Liver (tissue), 9 donors: Measurements from ENCODE around the gene CTDSP2. TPM values are rescaled to one million over a fixed set of nuclear protein-coding genes. Genes with fewer than 3 reads are reported as not detected.

ENCODE experiments used
- DNase-seq: peaks from one replicate; pipeline ENCODE4 v3.0.0-alpha.2; 2017; ENCODE audit warnings: low spot score
- H3K27ac ChIP-seq, 2 donors: one replicate each; pipeline ENCODE4 v1.7.0; 2013; ENCODE audit warnings: inconsistent platforms in 2 of 2, low read length in 2 of 2, control low read depth in 1 of 2, low read depth in 1 of 2, mild to moderate bottlenecking in 1 of 2
- H3K27me3 ChIP-seq, 4 donors: one replicate each; pipeline versions ENCODE4 v1.6.1 to v1.7.0; 2013; ENCODE audit warnings: low read length in 3 of 4, inconsistent platforms in 1 of 4, mild to moderate bottlenecking in 1 of 4, moderate library complexity in 1 of 4; ENCODE audit not compliant: control insufficient read depth in 4 of 4, insufficient read depth in 4 of 4
- H3K36me3 ChIP-seq, 4 donors: one replicate each; pipeline versions ENCODE4 v1.6.1 to v1.7.0; 2013; ENCODE audit warnings: low read length in 3 of 4, mild to moderate bottlenecking in 3 of 4, low read depth in 1 of 4, moderate library complexity in 1 of 4; ENCODE audit not compliant: control insufficient read depth in 4 of 4, insufficient read depth in 3 of 4
- H3K4me1 ChIP-seq, 4 donors: one replicate each; pipeline versions ENCODE4 v1.6.1 to v1.7.0; 2013; ENCODE audit warnings: low read length in 3 of 4, mild to moderate bottlenecking in 3 of 4, moderate library complexity in 1 of 4; ENCODE audit not compliant: control insufficient read depth in 4 of 4, insufficient read depth in 4 of 4
- H3K4me3 ChIP-seq, 3 donors: one replicate each; pipeline versions ENCODE4 v1.6.1 to v1.7.0; 2013; ENCODE audit warnings: low read length in 3 of 3, control low read depth in 1 of 3, low read depth in 1 of 3, mild to moderate bottlenecking in 1 of 3
- H3K9ac ChIP-seq, 2 donors: one replicate each; pipeline ENCODE4 v1.7.0; 2013; ENCODE audit warnings: low read length in 2 of 2, mild to moderate bottlenecking in 2 of 2, moderate library complexity in 2 of 2, control low read depth in 1 of 2, low read depth in 1 of 2
- H3K9me3 ChIP-seq, 4 donors: one replicate each; pipeline versions ENCODE4 v1.6.1 to v1.7.0; 2013; ENCODE audit warnings: low read length in 3 of 4; ENCODE audit not compliant: control insufficient read depth in 4 of 4
- ATF3 ChIP-seq: IDR thresholded peaks from 2 replicates; pipeline ENCODE4 v1.6.1; 2016; ENCODE audit warnings: antibody characterized with exemption
- CTCF ChIP-seq: fragments of 150-350 bp; IDR thresholded peaks from 2 replicates; pipeline ENCODE4 v1.5.1; 2017; ENCODE audit warnings: improper control_type of control experiment, low read depth, low read length; ENCODE audit not compliant: missing input control
- EGR1 ChIP-seq, 2 donors: IDR thresholded peaks; 2 replicates each; pipeline ENCODE4 v1.6.1; 2016 to 2018; ENCODE audit warnings: antibody characterized with exemption in 2 of 2, low read depth in 2 of 2
- FOXA1 ChIP-seq: IDR thresholded peaks from 2 replicates; pipeline ENCODE4 v1.6.1; 2016; ENCODE audit warnings: antibody characterized with exemption
- GABPA ChIP-seq, 2 donors: IDR thresholded peaks in 1 of 2; conservative IDR thresholded peaks in 1 of 2; 2 replicates each; pipeline ENCODE4 v1.6.1; 2016; ENCODE audit warnings: antibody characterized with exemption in 2 of 2, mild to moderate bottlenecking in 1 of 2, moderate library complexity in 1 of 2
- HNF4G ChIP-seq: IDR thresholded peaks from 2 replicates; pipeline ENCODE4 v1.6.1; 2016; ENCODE audit warnings: antibody characterized with exemption
- JUND ChIP-seq, 2 donors: IDR thresholded peaks; 2 replicates each; pipeline ENCODE4 v1.6.1; 2016; ENCODE audit warnings: antibody characterized with exemption in 2 of 2
- MAX ChIP-seq: IDR thresholded peaks from 2 replicates; pipeline ENCODE4 v1.6.1; 2016; ENCODE audit warnings: antibody characterized with exemption
- NR2F2 ChIP-seq: IDR thresholded peaks from 2 replicates; pipeline ENCODE4 v1.6.1; 2016; ENCODE audit warnings: antibody characterized with exemption
- RAD21 ChIP-seq, 2 donors: IDR thresholded peaks; 2 replicates each; pipeline ENCODE4 v1.6.1; 2016; ENCODE audit warnings: antibody characterized with exemption in 2 of 2, mild to moderate bottlenecking in 2 of 2
- REST ChIP-seq: IDR thresholded peaks from 2 replicates; pipeline ENCODE4 v1.6.1; 2016; ENCODE audit warnings: antibody characterized with exemption, mild to moderate bottlenecking
- RXRA ChIP-seq, 2 donors: IDR thresholded peaks; 2 replicates each; pipeline ENCODE4 v1.6.1; 2017 to 2018; ENCODE audit warnings: antibody characterized with exemption in 2 of 2, mild to moderate bottlenecking in 1 of 2
- SP1 ChIP-seq: IDR thresholded peaks from 2 replicates; pipeline ENCODE4 v1.6.1; 2018; ENCODE audit warnings: antibody characterized with exemption, mild to moderate bottlenecking
- TAF1 ChIP-seq: conservative IDR thresholded peaks from 2 replicates; pipeline ENCODE4 v1.6.1; 2016; ENCODE audit warnings: antibody characterized with exemption, mild to moderate bottlenecking
- YY1 ChIP-seq: IDR thresholded peaks from 2 replicates; pipeline ENCODE4 v1.6.1; 2016; ENCODE audit warnings: antibody characterized with exemption, mild to moderate bottlenecking
- WGBS: extraction: QIAGEN DNeasy Blood & Tissue Kit; methylation state at CpG from one replicate; pipeline ENCODE4 v1.1.7; 2013; 5-methylcytosine and 5-hydroxymethylcytosine counted together
- polyA plus RNA-seq, 2 donors: library from polyadenylated mRNA; stranded (reverse) in 1 of 2; unstranded in 1 of 2; fragments of 200-250 nt in 1 of 2; fragments of >200 nt in 1 of 2; fragmentation: Nextera tagmentation in 1 of 2; extraction: Ambion mirVana in 1 of 2; gene quantifications; one replicate each; pipeline versions ENCODE4 v1.2.1 to v1.2.3, GENCODE V29; 2013 to 2015
- total RNA-seq, 2 donors: library from RNA; depleted of rRNA; stranded (reverse); fragments of >200 nt; gene quantifications; one replicate each; pipeline ENCODE4 v1.2.3, GENCODE V29; 2014
- TF ChIP-seq, protein P1 (sequence below): IDR thresholded peaks from 2 replicates; pipeline ENCODE4 v1.6.1; 2016; ENCODE audit warnings: antibody characterized with exemption
- donor health status: healthy.
- donor health status: healthy.
- donor health status: healthy.
- donor health status: healthy.
- donor health status: healthy.

CTDSP2 gene
- total and polyA plus RNA-seq, 4 donors = 20.1 to 60.9 (median 43.7) TPM

DNA sequence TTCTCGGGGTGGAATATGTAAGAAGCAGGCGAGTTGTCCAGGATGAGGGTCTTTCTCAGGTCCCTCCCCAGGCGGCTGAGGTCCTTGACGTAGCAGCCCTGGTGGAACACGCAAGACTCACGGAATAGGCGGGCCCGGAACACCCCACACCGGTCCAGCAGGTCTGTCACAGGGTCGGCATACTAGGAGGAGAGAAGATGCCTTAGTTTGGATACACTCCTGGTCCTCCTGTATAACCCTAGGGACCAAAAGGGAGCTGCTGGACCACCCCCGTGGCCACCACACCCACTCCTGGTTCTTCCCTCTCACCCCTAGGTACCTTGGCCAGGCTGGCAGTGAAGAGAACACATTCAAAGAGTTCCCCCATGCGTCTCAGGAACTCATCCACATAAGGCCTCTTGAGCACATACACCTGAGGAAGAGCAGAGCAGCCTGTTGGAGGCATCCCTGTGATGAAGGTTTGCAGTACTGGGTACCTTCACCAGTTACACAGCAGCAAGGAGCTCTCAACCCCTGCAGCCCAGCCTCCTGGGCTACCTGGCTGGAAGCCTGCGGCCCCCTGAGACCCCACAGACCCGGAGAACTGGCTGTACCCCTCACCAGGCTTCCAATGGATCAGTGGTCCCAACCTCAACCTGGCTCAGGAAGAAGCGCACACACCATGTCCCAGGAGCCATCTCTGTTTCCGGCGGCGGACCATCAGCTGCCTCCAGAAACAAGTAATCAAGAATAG lies 22.5 kb downstream of the CTDSP2 start:
- Histone ChIP-seq H3K4me3 (no peak overlapping the region), H3K4me1 (peaks cover 3 to 31% (median 11%) of the 10 kb centered on the region in 4 donors), H3K27me3 (no peaks in the 10 kb centered on the region), H3K9ac (no peak overlapping the region), H3K27ac (no peak overlapping the region), H3K9me3 (no peaks in the 10 kb centered on the region), H3K36me3 (peaks cover 26 to 69% (median 63%) of the 10 kb centered on the region in 4 donors)
- 95% methylated on average over 18 of the region's 18 CpGs for WGBS
- DNase-seq = no peak
- TF ChIP-seq YY1 (no peak), RAD21 (IDR thresholded peaks at IDR 0.05) (no peak), REST (no peak), FOXA1 (no peak), ATF3 (no peak), JUND (IDR thresholded peaks at IDR 0.05) (no peak), SP1 (no peak)
- TF ChIP-seq, protein P1, sequence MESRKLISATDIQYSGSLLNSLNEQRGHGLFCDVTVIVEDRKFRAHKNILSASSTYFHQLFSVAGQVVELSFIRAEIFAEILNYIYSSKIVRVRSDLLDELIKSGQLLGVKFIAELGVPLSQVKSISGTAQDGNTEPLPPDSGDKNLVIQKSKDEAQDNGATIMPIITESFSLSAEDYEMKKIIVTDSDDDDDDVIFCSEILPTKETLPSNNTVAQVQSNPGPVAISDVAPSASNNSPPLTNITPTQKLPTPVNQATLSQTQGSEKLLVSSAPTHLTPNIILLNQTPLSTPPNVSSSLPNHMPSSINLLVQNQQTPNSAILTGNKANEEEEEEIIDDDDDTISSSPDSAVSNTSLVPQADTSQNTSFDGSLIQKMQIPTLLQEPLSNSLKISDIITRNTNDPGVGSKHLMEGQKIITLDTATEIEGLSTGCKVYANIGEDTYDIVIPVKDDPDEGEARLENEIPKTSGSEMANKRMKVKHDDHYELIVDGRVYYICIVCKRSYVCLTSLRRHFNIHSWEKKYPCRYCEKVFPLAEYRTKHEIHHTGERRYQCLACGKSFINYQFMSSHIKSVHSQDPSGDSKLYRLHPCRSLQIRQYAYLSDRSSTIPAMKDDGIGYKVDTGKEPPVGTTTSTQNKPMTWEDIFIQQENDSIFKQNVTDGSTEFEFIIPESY = no peak

DNA sequence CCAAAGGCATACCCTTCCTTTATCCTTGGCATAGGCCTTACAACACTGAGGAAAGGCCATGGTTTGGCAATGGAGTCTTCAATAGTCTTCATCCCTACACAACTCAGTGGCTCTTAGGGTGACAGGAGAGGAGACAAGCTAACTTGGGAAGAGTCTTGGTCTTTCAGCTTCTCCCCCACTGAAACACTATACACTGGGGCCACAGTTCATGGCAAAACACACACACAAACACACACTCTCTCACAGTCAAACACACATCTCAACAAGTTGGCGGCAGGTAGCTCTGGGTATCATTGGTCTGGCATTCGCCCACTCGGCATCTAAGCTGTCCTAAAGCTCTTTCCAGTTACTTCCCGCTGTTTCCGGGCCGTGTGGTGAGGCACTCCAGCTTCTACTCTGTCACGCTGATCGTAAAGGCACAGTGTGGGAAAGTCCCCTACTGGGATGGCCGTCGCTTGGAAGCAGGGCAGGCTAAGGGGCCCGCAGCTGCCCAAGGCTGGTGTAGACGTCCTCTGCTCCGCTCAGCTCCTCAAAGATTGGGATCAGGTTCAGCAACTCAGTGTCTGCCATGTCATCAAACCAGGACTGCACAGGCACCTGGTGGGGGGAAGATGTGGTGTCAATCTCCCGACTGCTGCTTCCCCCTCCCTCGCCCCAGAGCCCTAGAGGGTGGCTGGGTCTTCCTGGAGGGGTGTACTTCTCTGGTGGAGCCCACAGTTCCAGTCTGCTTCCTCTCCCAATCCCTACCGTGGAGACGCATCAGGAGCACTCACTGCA lies 23.2 kb downstream of the CTDSP2 start:
- WGBS = 90% methylated on average over 17 of the region's 17 CpGs
- H3K36me3 ChIP-seq = peaks cover 23 to 62% (median 56%) of the 10 kb centered on the region in 4 donors
- no peak overlapping the region for H3K4me3 ChIP-seq
- TF ChIP-seq JUND (IDR thresholded peaks at IDR 0.05) = no peak
- no peak for TF ChIP-seq CTCF
- no peak for TF ChIP-seq HNF4G
- no peak for TF ChIP-seq GABPA (IDR thresholded peaks at IDR 0.05 in 1 of 2, conservative IDR thresholded peaks at IDR 0.05 in 1 of 2)
- no peak for TF ChIP-seq TAF1
- no peak for TF ChIP-seq MAX
- no peak for TF ChIP-seq RAD21 (IDR thresholded peaks at IDR 0.05)
- TF ChIP-seq FOXA1 = no peak
- no peak for TF ChIP-seq REST
- no peak for TF ChIP-seq RXRA (IDR thresholded peaks at IDR 0.05)
- no peak for TF ChIP-seq EGR1 (IDR thresholded peaks at IDR 0.05; ENCODE audit: low read depth in 2 of 2)
- no peak for TF ChIP-seq NR2F2
- H3K27me3 ChIP-seq = no peaks in the 10 kb centered on the region
- H3K4me1 ChIP-seq = peaks cover 3 to 34% (median 9%) of the 10 kb centered on the region in 4 donors
- no peak overlapping the region for H3K9ac ChIP-seq
- no peak for DNase-seq
- H3K9me3 ChIP-seq = no peaks in the 10 kb centered on the region
- H3K27ac ChIP-seq = no peak overlapping the region
